AG04450 (cell line): Measurements from ENCODE around the gene PSEN2. TPM values are rescaled to one million over a fixed set of nuclear protein-coding genes. Genes with fewer than 3 reads are reported as not detected.

Experiments used
- CTCF ChIA-PET: fragments of 300-600, 350-600 bp; formaldehyde crosslinking; extraction: SDS; loops from one replicate; lab custom pipeline; 2022; ENCODE audit warnings: antibody characterized with exemption, inconsistent platforms; lab: Charles Lee
- POLR2A ChIA-PET: fragments of 350-600 bp; formaldehyde crosslinking; extraction: SDS; loops from one replicate; lab custom pipeline; 2021; ENCODE audit warnings: antibody characterized with exemption, inconsistent platforms; lab: Yijun Ruan, JAX
- DNase-seq: peaks from one replicate; pipeline ENCODE4 v3.0.0-alpha.2; 2011; ENCODE audit warnings: low read depth, low spot score
- H3K27ac ChIP-seq: one replicate; pipeline ENCODE4 v1.5.1; 2012; ENCODE audit warnings: low read depth, low read length, control low read depth
- H3K27me3 ChIP-seq: one replicate; pipeline ENCODE4 v1.6.0; 2012; ENCODE audit warnings: low read length; ENCODE audit not compliant: control insufficient read depth, insufficient read depth
- H3K4me3 ChIP-seq: 2 replicates; pipeline ENCODE4 v1.5.1; 2011; ENCODE audit warnings: mild to moderate bottlenecking, low read depth, low read length, control low read depth
- H3K9me3 ChIP-seq: 2 replicates; pipeline ENCODE4 v1.5.1; 2012; ENCODE audit warnings: low read length; ENCODE audit not compliant: control insufficient read depth, insufficient read depth
- CTCF ChIP-seq: IDR thresholded peaks from 2 replicates; pipeline ENCODE4 v1.5.1; 2011; ENCODE audit warnings: low read depth, low read length, control low read depth, inconsistent platforms
- polyA plus RNA-seq: library from polyadenylated mRNA; depleted of rRNA; stranded (reverse); fragments of >200 nt; gene quantifications from 2 replicates; pipeline ENCODE4 v1.2.3, GENCODE V29; 2011

The PSEN2 gene
- polyA plus RNA-seq, 1 experiment: 12.1 TPM

DNA sequence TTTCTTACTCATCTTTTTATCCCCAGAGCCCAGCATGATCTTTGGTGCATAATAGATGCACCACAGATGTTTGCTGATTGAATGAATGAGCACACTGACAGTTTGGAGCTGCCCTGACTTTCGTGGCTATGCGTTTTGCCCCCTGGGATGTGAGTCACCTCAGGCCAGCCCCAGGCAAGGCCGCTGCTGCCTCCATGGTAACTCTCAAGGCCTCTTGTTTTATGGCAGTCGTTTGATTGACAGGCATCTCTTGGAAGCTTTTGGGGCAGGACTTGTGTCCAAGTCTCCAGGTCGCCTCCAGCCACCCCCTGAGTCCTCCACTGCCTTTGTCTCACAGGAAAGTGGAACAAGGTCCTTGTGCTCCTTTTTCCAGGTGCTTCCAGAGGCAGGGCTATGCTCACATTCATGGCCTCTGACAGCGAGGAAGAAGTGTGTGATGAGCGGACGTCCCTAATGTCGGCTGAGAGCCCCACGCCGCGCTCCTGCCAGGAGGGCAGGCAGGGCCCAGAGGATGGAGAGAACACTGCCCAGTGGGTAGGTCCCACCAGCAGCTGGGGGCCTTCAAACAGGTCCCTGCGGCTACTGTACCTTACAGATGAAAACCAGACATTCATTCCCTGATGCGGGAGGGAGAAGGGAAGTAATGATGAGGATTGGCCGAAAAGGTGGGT lies 11.2 kb downstream of the PSEN2 start:
- ChIA-PET CTCF (interaction anchor here (0.6 kb wide), 1 partner anchor 337 kb away, joined by 3 read pairs; no protein-coding TSS in a partner anchor), POLR2A (no interaction called here)
- TF ChIP-seq CTCF: no peak

DNA sequence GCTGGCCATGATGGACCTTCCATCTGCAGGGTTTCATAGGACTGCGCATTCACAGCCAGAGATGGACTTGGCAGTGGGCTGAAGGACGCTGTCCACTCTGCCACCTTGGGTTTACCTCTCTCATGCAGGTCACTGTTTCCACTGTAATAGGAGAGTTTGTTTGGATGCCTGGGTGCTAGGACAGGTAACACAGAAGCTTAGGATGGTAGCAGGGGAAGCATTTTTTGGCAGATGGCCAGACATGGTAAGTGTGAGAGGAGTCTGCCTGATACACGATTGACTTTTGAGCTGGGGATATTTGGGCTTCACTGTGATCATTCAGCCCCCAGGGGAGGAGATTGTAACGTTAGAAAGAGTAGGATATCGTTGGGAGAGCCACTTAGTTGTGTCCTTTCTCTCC lies 11.8 kb downstream of the PSEN2 start:
- ChIA-PET POLR2A (interaction anchor here (1.0 to 1.8 kb wide), 2 partner anchors 11 to 58 kb away, joined by 3 to 6 read pairs; partner anchors contain the start of gene COQ8A), CTCF (interaction anchor here (0.7 kb wide), 2 partner anchors 179 to 249 kb away, joined by 3 to 4 read pairs; no protein-coding TSS in a partner anchor)
- Histone ChIP-seq H3K27ac (no peak overlapping the region), H3K9me3 (peaks cover 3% of the 10 kb centered on the region; the same call in 1 of the 2 replicates), H3K27me3 (no peaks in the 10 kb centered on the region), H3K4me3 (no peak overlapping the region; the same call in 1 of the 2 replicates)
- TF ChIP-seq CTCF: no peak
- DNase-seq: no peak

More for the DNA sequence above, 11.2 kb downstream of the PSEN2 start:
- H3K27me3 ChIP-seq: no peaks in the 10 kb centered on the region
- H3K4me3 ChIP-seq: no peak overlapping the region
- peaks cover 3% of the 10 kb centered on the region; the same call in 1 of the 2 replicates for H3K9me3 ChIP-seq
- DNase-seq: no peak
- H3K27ac ChIP-seq: no peak overlapping the region

DNA sequence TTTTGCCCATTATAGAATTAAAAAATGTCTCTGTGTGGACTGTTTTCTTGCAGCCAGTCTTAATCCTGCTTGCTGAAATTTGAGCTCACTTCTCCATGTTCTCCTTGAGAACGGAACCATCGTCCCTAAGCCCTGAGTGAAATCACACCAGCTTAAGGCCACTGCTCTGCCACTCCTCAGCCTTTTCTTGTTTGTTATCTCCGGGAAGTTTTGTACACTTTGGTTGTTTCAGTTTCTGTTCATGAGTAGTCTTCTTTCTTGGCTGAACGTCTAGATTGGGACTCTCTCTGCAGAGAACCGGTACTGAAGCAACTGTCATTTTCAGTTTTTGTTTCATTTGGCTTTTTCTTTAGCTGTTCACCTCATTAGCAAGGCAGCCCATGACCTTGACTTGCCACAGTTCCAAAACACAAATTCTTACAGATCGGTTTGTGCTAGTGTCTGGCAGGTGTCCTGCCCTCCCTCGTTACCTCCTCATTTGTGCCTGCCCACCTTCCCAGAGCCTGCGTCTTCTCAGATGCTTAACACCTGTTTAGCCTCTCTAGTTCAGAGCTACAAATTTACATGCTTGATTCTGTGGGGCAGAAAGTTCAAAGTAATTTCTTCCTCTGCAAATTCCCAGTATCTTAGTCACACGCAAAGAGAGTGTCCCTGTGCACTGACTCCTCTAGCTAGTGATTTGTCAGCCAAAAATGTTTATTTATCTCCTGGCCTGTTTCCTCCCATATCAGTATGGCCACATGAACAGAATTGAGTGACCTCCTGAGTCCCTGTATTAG lies 12.4 kb downstream of the PSEN2 start:
- Histone ChIP-seq H3K27me3 (no peaks in the 10 kb centered on the region), H3K27ac (peak overlapping the region; percentile 39), H3K9me3 (peaks cover 3% of the 10 kb centered on the region; the same call in 1 of the 2 replicates), H3K4me3 (peak overlapping the region; percentile 33)
- no peak for TF ChIP-seq CTCF
- peak; percentile 18 for DNase-seq
- CTCF ChIA-PET: interaction anchor here (0.7 to 0.9 kb wide), 3 partner anchors 180 to 257 kb away, joined by 3 to 5 read pairs (median 4); no protein-coding TSS in a partner anchor
- POLR2A ChIA-PET: interaction anchor here (1.0 to 1.8 kb wide), 3 partner anchors 12 to 61 kb away, joined by 3 to 6 read pairs (median 3); partner anchors contain the start of gene COQ8A

DNA sequence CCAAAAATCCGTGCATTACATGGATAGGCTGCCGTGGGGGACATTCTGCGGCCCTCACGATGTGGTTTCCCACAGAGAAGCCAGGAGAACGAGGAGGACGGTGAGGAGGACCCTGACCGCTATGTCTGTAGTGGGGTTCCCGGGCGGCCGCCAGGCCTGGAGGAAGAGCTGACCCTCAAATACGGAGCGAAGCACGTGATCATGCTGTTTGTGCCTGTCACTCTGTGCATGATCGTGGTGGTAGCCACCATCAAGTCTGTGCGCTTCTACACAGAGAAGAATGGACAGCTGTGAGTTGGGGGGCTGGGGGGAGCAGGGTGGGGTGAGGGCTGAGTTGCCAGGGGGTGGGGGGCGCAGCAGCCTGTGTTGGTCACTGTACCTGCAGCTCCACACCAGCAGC lies 13.2 kb downstream of the PSEN2 start:
- no peak for DNase-seq
- CTCF ChIA-PET: interaction anchor here (0.8 kb wide), 1 partner anchor 47 kb away, joined by 6 read pairs; no protein-coding TSS in a partner anchor
- POLR2A ChIA-PET: interaction anchor here (1.2 to 1.8 kb wide), 2 partner anchors 56 to 62 kb away, joined by 3 to 6 read pairs; partner anchors contain the start of gene COQ8A
- Histone ChIP-seq H3K4me3 (no peak overlapping the region), H3K9me3 (peaks cover 3% of the 10 kb centered on the region; the same call in 1 of the 2 replicates), H3K27ac (no peak overlapping the region), H3K27me3 (no peaks in the 10 kb centered on the region)
- TF ChIP-seq CTCF: no peak
